ENCODE results near the gene SEC24D. TPM values are rescaled to one million over a fixed set of nuclear protein-coding genes. Genes with fewer than 3 reads are reported as not detected.

Gene SEC24D
- total RNA-seq, 1 experiment from 2014 or later: 35.8 TPM

DNA sequence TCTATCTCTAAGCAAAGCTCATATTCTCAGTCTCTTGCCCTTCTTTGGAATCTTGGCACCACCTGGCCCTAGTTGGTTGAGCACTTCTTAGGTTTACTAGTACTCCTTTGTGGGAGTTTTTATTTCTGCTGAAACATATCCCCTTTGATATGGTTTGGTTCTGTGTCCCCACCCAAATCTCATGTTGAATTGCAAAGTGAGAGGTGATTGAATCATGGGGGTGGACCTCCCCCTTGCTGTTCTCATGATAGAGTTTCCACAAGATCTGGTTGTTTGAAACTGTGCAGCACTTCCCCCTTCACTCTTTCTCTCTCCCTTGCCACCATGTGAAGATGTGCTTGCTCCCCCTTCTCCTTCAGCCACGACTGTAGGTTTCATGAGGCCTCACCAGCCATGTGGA is 30.5 kb upstream of the SEC24D start:
- intact Hi-C loops (cut with micrococcal nuclease; ENCODE audit: unreplicated experiment): loop anchor here (5.0 kb wide), 1 partner anchor 94 kb away; no protein-coding TSS in a partner anchor
- ChIA-PET POLR2A (ENCODE audit: low non-redundant PET) (no interaction called here), CTCF (no interaction called here)
- no peaks in the 10 kb centered on the region for H3K4me1 ChIP-seq (ENCODE audit: insufficient read depth, low read length, poor library complexity, severe bottlenecking)
- no peak for DNase-seq (ENCODE audit: low spot score)
- H3K27me3 ChIP-seq (replicated peaks; ENCODE audit: insufficient read depth, low read depth, low read length, poor library complexity): no peaks in the 10 kb centered on the region
- TF ChIP-seq CTCF (conservative IDR thresholded peaks at IDR 0.05; ENCODE audit: low read depth, low read length): no peak
- no peak for TF ChIP-seq EZH2 (IDR thresholded peaks at IDR 0.05; ENCODE audit: borderline replicate concordance, low read depth, low read length, poor library complexity, severe bottlenecking)
- no peaks in the 10 kb centered on the region for H3K36me3 ChIP-seq (ENCODE audit: insufficient read depth, low read length, poor library complexity, severe bottlenecking)
- no TSS peak for BruUV-seq (replicated peaks)
- H3K27ac ChIP-seq (ENCODE audit: low read depth, low read length, poor library complexity, severe bottlenecking): no peak overlapping the region
- no peaks in the 10 kb centered on the region for H3K9me3 ChIP-seq (ENCODE audit: low read depth, low read length, poor library complexity, severe bottlenecking)
- H3K4me3 ChIP-seq (ENCODE audit: low read depth, low read length, poor library complexity, severe bottlenecking): no peak overlapping the region

GRCh38 chr4:118865091-118865708 is 29.3 kb upstream of the SEC24D start:
- POLR2A ChIA-PET (ENCODE audit: low non-redundant PET): no interaction called here
- DNase-seq (ENCODE audit: low spot score): peak; percentile 68

DNA sequence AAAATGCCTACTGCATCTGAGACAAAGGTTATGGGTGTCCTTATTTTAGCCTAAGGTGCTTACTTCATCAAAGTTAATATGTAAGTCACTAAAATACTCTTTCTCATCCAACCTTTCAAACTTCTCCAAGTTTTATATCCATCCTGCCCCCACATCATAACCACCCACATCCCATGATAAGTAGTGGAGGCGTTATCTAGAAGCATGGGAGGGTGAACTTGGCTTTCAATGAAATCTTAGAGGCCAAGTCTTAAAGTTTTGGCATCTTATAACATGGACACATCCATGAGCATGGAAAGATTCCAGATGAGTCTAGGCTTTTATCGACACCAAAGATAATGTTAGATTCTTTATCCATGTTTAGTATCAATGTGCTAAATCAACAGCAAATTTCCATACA is 22.9 kb upstream of the SEC24D start:
- Histone ChIP-seq H3K4me3 (ENCODE audit: low read depth, low read length, poor library complexity, severe bottlenecking) (no peak overlapping the region), H3K27ac (ENCODE audit: low read depth, low read length, poor library complexity, severe bottlenecking) (no peak overlapping the region), H3K9me3 (ENCODE audit: low read depth, low read length, poor library complexity, severe bottlenecking) (no peaks in the 10 kb centered on the region), H3K36me3 (ENCODE audit: insufficient read depth, low read length, poor library complexity, severe bottlenecking) (no peaks in the 10 kb centered on the region), H3K4me1 (ENCODE audit: insufficient read depth, low read length, poor library complexity, severe bottlenecking) (no peaks in the 10 kb centered on the region), H3K27me3 (replicated peaks; ENCODE audit: insufficient read depth, low read depth, low read length, poor library complexity) (no peaks in the 10 kb centered on the region)
- ChIA-PET POLR2A (ENCODE audit: low non-redundant PET) (no interaction called here), CTCF (no interaction called here)
- intact Hi-C loops (cut with micrococcal nuclease; ENCODE audit: unreplicated experiment): no loop called here
- no TSS peak for BruUV-seq (replicated peaks)
- TF ChIP-seq CTCF (conservative IDR thresholded peaks at IDR 0.05; ENCODE audit: low read depth, low read length): no peak
- no peak for TF ChIP-seq EZH2 (IDR thresholded peaks at IDR 0.05; ENCODE audit: borderline replicate concordance, low read depth, low read length, poor library complexity, severe bottlenecking)
- DNase-seq (ENCODE audit: low spot score): no peak

More at GRCh38 chr4:118865091-118865708, 29.3 kb upstream of the SEC24D start:
- Histone ChIP-seq H3K4me1 (ENCODE audit: insufficient read depth, low read length, poor library complexity, severe bottlenecking) (no peaks in the 10 kb centered on the region), H3K9me3 (ENCODE audit: low read depth, low read length, poor library complexity, severe bottlenecking) (no peaks in the 10 kb centered on the region), H3K4me3 (ENCODE audit: low read depth, low read length, poor library complexity, severe bottlenecking) (no peak overlapping the region), H3K27me3 (replicated peaks; ENCODE audit: insufficient read depth, low read depth, low read length, poor library complexity) (no peaks in the 10 kb centered on the region), H3K36me3 (ENCODE audit: insufficient read depth, low read length, poor library complexity, severe bottlenecking) (no peaks in the 10 kb centered on the region), H3K27ac (ENCODE audit: low read depth, low read length, poor library complexity, severe bottlenecking) (no peak overlapping the region)
- CTCF ChIA-PET: no interaction called here
- BruUV-seq (replicated peaks): no TSS peak
- TF ChIP-seq CTCF (conservative IDR thresholded peaks at IDR 0.05; ENCODE audit: low read depth, low read length) (peak; percentile 82), EZH2 (IDR thresholded peaks at IDR 0.05; ENCODE audit: borderline replicate concordance, low read depth, low read length, poor library complexity, severe bottlenecking) (no peak)
- intact Hi-C loops (cut with micrococcal nuclease; ENCODE audit: unreplicated experiment): loop anchor here (5.0 kb wide), 1 partner anchor 93 kb away; no protein-coding TSS in a partner anchor

All from A673 (cell line).